Stimulated activated CD8-positive, alpha-beta memory T cell treated with anti-CD3 and anti-CD28 coated beads, Interleukin-15, amount 100 ng/mL, for 24 hours (primary cell): ENCODE data around the gene TIMM10B.
"Not testable (repeated sequence)": the region's sequence is repeated elsewhere in the genome, so short reads cannot be mapped to it uniquely, and the experiment has no call there.

ENCODE experiments used
- DNase-seq: peaks from one replicate; pipeline ENCODE4 v3.0.0-alpha.2; 2020; ENCODE audit warnings: low read depth

TIMM10B gene

DNA sequence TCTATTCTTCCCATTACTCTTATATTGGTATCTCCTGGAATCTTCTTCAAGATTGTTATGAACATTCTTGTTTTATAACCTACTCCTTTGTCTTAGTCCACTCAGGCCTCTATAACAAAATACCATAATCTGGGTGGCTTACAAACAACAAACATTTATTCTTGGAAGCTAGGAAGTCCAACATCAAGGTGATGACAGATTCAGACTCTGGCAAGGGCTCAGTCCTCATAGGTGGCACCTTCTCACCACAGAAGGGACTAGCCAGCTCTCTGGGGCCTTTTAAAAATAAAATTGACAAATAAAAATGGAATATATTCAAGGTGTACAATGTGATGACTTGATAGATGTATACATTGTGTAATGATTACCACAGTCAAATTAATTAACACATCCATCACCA lies 35.6 kb downstream of the TIMM10B start:
- DNase-seq, result no peak

DNA sequence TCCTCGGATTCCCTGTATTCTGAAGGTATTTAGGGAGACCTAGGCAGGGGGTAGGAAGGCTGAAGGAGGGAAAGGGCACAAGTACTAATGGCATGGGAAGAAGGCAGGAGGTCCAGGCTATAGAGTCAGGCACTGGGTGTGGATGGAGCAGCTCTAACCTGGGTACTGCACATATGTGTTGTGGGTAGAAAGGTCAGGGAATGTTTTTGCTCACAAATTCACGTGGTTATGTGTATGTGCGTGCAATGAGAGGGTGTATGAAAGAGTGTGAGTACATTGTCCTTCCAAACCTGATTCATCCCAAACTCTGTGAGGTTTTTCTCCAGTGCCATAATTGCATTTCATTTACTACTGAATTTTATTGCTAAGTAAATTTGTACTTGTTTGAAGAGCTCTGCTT lies 39.0 kb downstream of the TIMM10B start:
- DNase-seq, result no peak

DNA sequence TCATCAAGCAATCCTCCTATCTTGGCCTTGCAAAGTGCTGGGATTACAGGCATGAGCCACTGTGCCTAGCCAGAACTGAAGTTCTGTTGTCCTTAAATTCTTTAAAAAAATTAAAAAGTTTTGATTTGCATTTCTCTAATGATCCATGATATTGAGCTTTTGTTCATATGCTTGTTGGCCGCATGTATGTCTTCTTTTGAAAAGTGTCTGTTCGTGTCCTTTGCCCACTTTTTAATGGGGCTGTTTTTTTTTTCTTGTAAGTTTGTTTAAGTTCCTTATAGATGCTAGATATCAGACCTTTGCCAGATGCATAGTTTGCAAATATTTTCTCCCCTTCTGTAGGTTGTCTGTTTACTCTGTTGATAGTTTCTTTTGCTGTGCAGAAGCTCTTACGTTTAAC lies 40.6 kb downstream of the TIMM10B start:
- DNase-seq, result not testable (repeated sequence)

DNA sequence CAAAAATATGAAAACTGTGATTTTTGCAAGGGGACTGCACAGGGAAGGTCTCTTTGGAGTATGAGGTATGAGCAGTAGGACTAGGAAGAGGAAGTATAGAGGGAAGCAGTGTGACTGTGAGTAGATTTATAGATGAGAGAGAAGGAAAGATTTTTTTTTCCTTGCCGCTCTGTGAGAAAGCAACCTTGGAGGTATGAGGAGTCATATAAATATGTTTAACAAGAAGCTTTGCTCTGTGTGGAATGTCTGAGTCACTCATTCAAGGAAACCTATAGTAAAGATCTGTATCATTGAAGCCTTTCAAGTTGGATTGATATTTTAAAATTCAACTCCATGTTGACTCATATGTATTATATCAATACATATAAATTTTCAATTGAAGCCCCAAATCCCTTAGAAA lies 42.0 kb downstream of the TIMM10B start:
- no peak for DNase-seq

DNA sequence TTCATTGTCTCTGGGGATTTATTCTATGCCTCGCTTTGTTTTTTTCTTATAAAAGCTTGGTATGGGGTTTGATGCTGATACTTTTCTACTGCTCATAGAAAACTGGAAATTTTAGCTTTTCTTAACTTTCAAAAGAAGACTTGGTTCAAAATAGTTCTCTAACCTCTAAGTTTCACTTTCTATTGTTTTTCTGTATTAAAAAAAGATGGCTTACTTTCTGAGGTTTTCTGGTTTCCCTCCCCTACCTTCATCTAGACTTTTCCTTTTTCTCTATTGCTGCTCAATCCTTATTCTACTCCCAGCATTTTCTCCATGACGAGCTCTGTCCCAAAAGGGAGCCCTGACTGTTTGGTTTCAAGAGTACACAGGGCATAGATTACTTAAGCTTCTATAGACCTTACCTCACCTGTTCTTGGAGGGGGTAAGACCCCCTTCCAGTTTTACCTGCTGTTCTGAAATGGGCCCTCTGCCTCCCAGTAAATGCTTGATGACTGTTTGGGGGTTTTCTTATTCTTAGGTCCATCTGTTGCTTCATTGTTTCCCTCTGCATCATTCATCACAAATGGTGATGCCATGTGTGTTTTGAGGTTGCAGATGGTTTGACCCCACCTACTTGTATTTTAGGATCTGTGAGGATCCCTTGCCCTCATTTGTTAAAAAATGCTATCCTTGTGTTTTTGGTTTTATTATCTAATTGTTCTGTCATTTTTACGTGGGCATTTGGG lies 45.3 kb downstream of the TIMM10B start:
- no peak for DNase-seq

DNA sequence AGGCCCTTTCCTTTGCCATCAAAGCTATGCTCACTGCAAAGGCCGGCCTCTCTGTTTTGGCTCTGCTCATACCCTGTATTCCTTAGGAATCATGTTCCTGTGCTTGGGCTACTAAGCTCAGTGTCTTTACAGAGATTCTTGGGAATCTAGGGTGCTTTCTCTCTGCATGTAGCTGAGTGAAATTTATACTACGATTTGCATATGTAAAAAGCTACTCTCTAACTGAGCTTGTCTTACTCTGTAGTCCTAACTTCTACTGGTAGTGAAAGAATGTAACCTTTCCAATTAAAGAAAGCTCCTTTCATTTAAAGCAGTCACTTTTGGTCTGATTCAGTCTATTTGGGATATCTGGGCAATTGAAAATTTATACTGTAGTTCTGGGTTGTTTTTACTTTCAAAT lies 48.0 kb downstream of the TIMM10B start:
- DNase-seq, result no peak

DNA sequence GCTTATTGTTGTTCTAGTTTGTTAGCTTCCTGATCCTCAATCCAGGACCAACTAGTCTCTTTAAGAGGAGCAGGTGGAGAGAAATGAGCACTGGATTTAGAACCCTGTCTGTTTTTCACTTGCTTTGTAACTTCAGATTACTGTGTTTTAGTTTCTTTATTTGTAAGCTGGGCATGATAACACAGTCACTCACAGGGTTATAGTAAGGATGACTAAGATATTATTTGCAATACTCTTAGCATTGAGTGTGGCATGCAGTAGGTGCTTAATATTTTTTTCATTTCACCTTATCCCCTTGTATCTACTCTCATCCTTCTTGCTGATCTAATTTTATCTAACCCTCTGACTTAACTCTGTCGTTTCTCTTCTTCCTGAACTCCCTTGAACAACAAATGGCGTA lies 49.5 kb downstream of the TIMM10B start:
- DNase-seq, result no peak

DNA sequence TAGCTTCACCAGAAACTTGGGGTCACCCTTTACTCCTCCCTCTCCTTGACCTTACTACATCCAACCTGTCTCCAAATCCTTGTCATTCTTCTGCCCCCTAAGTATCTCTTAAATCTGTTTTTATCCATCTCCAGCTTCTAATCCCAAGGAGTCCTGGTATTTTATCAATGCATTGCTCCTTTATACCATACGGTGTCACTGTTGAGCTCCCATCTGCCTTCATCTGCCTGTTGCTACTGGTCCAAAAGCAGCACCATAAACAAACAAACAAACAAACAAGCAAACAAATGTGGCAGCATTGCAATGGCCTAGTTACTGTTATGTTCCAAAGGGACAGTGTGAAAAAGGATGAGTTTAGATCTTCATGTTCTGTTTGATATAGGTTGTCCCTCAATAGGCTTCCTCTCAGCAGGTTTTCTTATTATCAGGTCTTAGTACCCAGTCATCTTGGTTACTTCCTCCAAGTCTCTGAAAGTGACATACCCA lies 50.0 kb downstream of the TIMM10B start:
- no peak for DNase-seq
